GM12875 (cell line): ENCODE measurements around the gene KIRREL1.

ENCODE experiments used
- H3K4me3 ChIP-seq: one replicate; pipeline ENCODE4 v1.5.1; 2011; ENCODE audit warnings: low read depth, low read length, control low read depth
- CTCF ChIP-seq: IDR thresholded peaks from 2 replicates; pipeline ENCODE4 v1.5.1; 2011; ENCODE audit warnings: low read depth, mild to moderate bottlenecking, control low read depth, inconsistent platforms, low read length, moderate library complexity, borderline replicate concordance; ENCODE audit not compliant: insufficient read depth

The KIRREL1 gene

GRCh38 chr1:157993147-157993917, at the start of gene KIRREL1:
TSS of gene KIRREL1 (plus strand) at chr1:157993645. CDS start at chr1:157993677, 32 bp downstream.
- H3K4me3 ChIP-seq, result no peak within 1 kb of the TSS

GRCh38 chr1:157944663-157945280, 48.7 kb upstream of the KIRREL1 start:
- no peak overlapping the region for H3K4me3 ChIP-seq
- TF ChIP-seq CTCF, result no peak

More at GRCh38 chr1:157993147-157993917, at the start of gene KIRREL1:
- TF ChIP-seq CTCF, result no peak

- no peak overlapping the region for H3K4me3 ChIP-seq
- TF ChIP-seq CTCF, result peak; percentile 71
These were observed 45.0 kb upstream of the KIRREL1 start for GRCh38 chr1:157948312-157949073.

- TF ChIP-seq CTCF, result no peak
- H3K4me3 ChIP-seq, result no peak overlapping the region
These were observed 44.4 kb upstream of the KIRREL1 start for GRCh38 chr1:157949074-157949354.

GRCh38 chr1:157951230-157951629, 42.2 kb upstream of the KIRREL1 start:
- no peak overlapping the region for H3K4me3 ChIP-seq
- TF ChIP-seq CTCF, result no peak

- no peak overlapping the region for H3K4me3 ChIP-seq
- TF ChIP-seq CTCF, result no peak
These were observed 40.8 kb upstream of the KIRREL1 start for GRCh38 chr1:157952601-157953000.
